Measurements from ENCODE around the gene STX17. TPM values are rescaled to one million over a fixed set of nuclear protein-coding genes. Genes with fewer than 3 reads are reported as not detected.
"Not testable (repeated sequence)": the region's sequence is repeated elsewhere in the genome, so short reads cannot be mapped to it uniquely, and the experiment has no call there.

STX17 gene
- total and polyA plus RNA-seq, 7 donors: 5.2 to 31.1 (median 19.6) TPM

DNA sequence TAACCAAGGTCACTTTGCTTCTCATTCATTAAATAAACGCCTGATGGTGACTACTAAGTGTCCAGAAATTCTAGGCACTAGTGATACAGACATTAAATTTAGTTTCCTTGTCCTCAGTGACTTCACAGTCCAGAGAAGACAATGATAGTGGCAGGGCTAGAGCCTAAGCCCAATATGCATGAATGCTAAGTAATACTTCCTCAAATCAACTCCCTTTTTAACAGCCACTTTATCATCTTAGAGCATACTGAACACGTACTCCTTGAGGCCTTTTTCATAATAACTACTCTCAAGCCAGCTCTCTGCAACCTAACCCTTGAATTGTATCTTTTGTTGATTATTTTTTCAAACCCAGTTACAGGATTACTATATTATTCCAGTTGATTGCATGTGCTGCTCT, 74.1 kb downstream of the STX17 start:
- Histone ChIP-seq H3K4me3 (no peak overlapping the region), H3K27me3 (ENCODE audit: insufficient read depth in 3 of 3, low read length in 2 of 3) (no peaks in the 10 kb centered on the region), H3K27ac (no peak overlapping the region), H3K4me1 (no peaks in the 10 kb centered on the region), H3K36me3 (ENCODE audit: insufficient read depth in 1 of 2, low read depth in 1 of 2) (peaks cover 0 to 40% of the 10 kb centered on the region in 2 donors), H3K9me3 (no peaks in the 10 kb centered on the region)
- DNase-seq (no peak), ATAC-seq (no peak)
- TF ChIP-seq, protein P1, sequence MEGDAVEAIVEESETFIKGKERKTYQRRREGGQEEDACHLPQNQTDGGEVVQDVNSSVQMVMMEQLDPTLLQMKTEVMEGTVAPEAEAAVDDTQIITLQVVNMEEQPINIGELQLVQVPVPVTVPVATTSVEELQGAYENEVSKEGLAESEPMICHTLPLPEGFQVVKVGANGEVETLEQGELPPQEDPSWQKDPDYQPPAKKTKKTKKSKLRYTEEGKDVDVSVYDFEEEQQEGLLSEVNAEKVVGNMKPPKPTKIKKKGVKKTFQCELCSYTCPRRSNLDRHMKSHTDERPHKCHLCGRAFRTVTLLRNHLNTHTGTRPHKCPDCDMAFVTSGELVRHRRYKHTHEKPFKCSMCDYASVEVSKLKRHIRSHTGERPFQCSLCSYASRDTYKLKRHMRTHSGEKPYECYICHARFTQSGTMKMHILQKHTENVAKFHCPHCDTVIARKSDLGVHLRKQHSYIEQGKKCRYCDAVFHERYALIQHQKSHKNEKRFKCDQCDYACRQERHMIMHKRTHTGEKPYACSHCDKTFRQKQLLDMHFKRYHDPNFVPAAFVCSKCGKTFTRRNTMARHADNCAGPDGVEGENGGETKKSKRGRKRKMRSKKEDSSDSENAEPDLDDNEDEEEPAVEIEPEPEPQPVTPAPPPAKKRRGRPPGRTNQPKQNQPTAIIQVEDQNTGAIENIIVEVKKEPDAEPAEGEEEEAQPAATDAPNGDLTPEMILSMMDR (IDR thresholded peaks at IDR 0.05): no peak
- intact Hi-C loops (cut with DNase I): no loop called here
- 83 to 88% (median 88%) methylated on average over 2 of the region's 2 CpGs for WGBS, 3 donors

DNA sequence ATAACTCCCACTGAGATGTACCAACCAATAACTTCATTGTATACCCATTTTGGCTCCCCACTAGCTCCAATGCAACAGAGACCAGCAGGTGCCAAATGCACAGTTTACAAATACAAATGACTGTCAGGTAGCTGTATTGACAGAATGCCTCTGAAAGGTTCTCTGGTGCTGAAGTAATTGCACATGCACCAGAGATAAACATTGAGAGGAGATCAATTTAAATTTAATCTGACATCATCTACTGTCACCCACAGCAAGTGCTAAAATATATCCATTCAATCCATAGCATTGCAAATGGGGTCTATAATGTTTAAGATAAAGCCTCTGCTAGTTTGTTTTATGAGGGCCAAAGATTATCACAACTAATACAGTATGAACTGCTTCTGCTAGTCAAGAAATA, 80.2 kb downstream of the STX17 start:
- Histone ChIP-seq H3K36me3 (ENCODE audit: insufficient read depth in 1 of 2, low read depth in 1 of 2) (peaks cover 0 to 34% of the 10 kb centered on the region in 2 donors), H3K27me3 (ENCODE audit: insufficient read depth in 3 of 3, low read length in 2 of 3) (no peaks in the 10 kb centered on the region), H3K9me3 (no peaks in the 10 kb centered on the region), H3K27ac (no peak overlapping the region), H3K4me1 (no peaks in the 10 kb centered on the region), H3K4me3 (no peak overlapping the region)
- ATAC-seq: no peak
- DNase-seq: no peak
- TF ChIP-seq, protein P1 (IDR thresholded peaks at IDR 0.05): no peak
- intact Hi-C loops (cut with DNase I): no loop called here

DNA sequence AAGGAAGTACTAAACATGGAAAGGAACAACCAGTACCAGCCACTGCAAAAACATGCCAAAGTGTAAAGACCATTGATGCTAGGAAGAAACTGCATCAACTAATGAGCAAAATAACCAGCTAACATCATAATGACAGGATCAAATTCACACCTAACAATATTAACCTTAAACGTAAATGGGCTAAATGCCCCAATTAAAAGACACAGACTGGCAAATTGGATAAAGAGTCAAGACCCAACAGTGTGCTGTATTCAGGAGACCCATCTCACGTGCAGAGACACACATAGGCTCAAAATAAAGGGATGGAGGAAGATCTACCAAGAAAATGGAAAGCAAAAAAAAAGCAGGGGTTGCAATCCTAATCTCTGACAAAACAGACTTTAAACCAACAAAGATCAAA, 84.1 kb downstream of the STX17 start:
- WGBS, 3 donors: 88 to 93% (median 92%) methylated on average over 2 of the region's 2 CpGs
- H3K4me1 ChIP-seq; H3K27me3 ChIP-seq (ENCODE audit: insufficient read depth in 3 of 3, low read length in 2 of 3); DNase-seq; intact Hi-C loops (cut with DNase I); H3K27ac ChIP-seq; H3K9me3 ChIP-seq; H3K36me3 ChIP-seq (ENCODE audit: insufficient read depth in 1 of 2, low read depth in 1 of 2); ATAC-seq; H3K4me3 ChIP-seq: not testable (repeated sequence)

DNA sequence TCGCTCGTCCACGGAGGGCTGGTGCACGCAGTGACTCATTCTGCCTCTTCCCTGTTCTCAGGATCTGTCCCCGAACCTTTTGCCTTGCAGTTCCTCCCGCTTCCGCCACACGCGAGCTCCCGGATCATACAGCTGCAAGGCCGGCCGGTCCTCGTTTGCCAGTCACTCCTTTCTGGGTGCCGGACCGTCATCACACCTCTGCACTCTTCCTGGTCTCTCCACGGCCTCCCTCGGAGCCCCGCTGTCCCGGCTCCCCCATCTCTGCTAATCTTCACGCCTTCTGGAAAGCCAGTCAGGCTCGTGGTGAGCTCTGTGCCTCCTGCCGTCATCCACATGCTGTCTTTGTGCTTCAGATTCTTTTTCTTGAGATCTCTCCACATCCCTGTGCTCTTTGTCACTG, 91.8 kb downstream of the STX17 start:
- ATAC-seq: no peak
- no peak overlapping the region for H3K27ac ChIP-seq
- H3K27me3 ChIP-seq (ENCODE audit: insufficient read depth in 3 of 3, low read length in 2 of 3): no peaks in the 10 kb centered on the region
- DNase-seq: no peak
- no peaks in the 10 kb centered on the region for H3K4me1 ChIP-seq
- H3K4me3 ChIP-seq: no peak overlapping the region
- H3K36me3 ChIP-seq (ENCODE audit: insufficient read depth in 1 of 2, low read depth in 1 of 2): peaks cover 0 to 37% of the 10 kb centered on the region in 2 donors
- 91 to 94% (median 93%) methylated on average over 22 of the region's 22 CpGs for WGBS, 3 donors
- TF ChIP-seq, protein P1 (IDR thresholded peaks at IDR 0.05): no peak
- intact Hi-C loops (cut with DNase I): no loop called here
- no peaks in the 10 kb centered on the region for H3K9me3 ChIP-seq

DNA sequence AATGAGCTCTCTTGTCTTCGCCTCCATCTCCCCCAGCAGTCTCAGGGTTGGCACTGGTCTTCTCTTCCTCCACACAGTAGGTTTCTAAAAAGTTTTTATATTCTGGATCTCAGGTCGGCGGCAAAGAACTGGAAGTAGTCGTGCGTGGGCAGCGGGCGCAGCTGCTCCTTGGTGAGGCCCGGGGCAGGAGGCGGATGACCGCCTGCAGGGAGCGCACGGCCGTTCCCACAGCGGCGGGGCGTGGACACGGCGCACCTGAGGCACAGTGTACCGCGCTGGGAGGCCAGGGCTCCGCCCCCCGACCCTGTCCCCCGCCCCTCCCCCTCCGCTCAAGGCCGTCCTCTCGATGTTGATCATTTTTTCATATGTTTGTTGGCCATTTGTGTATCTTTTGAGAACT, 92.4 kb downstream of the STX17 start:
- DNase-seq (no peak), ATAC-seq (no peak)
- intact Hi-C loops (cut with DNase I): no loop called here
- Histone ChIP-seq H3K4me3 (no peak overlapping the region), H3K9me3 (no peaks in the 10 kb centered on the region), H3K27ac (no peak overlapping the region), H3K4me1 (no peaks in the 10 kb centered on the region), H3K36me3 (ENCODE audit: insufficient read depth in 1 of 2, low read depth in 1 of 2) (peaks cover 0 to 43% of the 10 kb centered on the region in 2 donors), H3K27me3 (ENCODE audit: insufficient read depth in 3 of 3, low read length in 2 of 3) (no peaks in the 10 kb centered on the region)
- TF ChIP-seq, protein P1 (IDR thresholded peaks at IDR 0.05): no peak
- 95 to 98% (median 97%) methylated on average over 25 to 26 of the region's 26 CpGs for WGBS, 3 donors

All from psoas muscle (tissue), 8 donors.